H1 (cell line): ENCODE measurements around the gene SMIM38. TPM values are rescaled to one million over a fixed set of nuclear protein-coding genes. Genes with fewer than 3 reads are reported as not detected.

Source experiments
- CTCF ChIA-PET: fragments of 300-600 bp; sonication (Branson Sonifier 250); formaldehyde crosslinking; loops from one replicate; lab custom pipeline; 2021; ENCODE audit not compliant: partially characterized antibody; lab: Charles Lee
- POLR2A ChIA-PET: fragments of 300-600 bp; sonication (Branson Sonifier 250); formaldehyde crosslinking; loops from one replicate; lab custom pipeline; 2021; ENCODE audit warnings: inconsistent platforms; ENCODE audit not compliant: partially characterized antibody; lab: Charles Lee
- DNase-seq, 2 experiments: peaks; one replicate each; pipeline versions ENCODE4 v3.0.0 to v3.0.0-alpha.2; 2010 to 2022; ENCODE audit warnings: low spot score in 2 of 2, low read depth in 1 of 2, mixed read lengths in 1 of 2
- FAIRE-seq: peaks from 2 replicates; lab custom pipeline; 2011; peaks lifted over from hg19 to GRCh38; lab: Jason Lieb, UNC
- H2AFZ ChIP-seq: 2 replicates; pipeline ENCODE4 v1.8.1; 2012; ENCODE audit warnings: low read length, inconsistent platforms
- H2AK5ac ChIP-seq: 2 replicates; pipeline ENCODE4 v1.6.1; 2013; ENCODE audit warnings: low read depth, low read length
- H2BK120ac ChIP-seq: replicated peaks from 2 replicates; pipeline ENCODE3; 2013; ENCODE audit warnings: low read depth, low read length, inconsistent platforms
- H2BK12ac ChIP-seq: 2 replicates; pipeline ENCODE4 v1.6.1; 2013; ENCODE audit warnings: low read depth, low read length
- H2BK15ac ChIP-seq: 2 replicates; pipeline ENCODE4 v1.6.1; 2013; ENCODE audit warnings: low read length
- H2BK20ac ChIP-seq: 2 replicates; pipeline ENCODE4 v1.6.1; 2013; ENCODE audit warnings: low read length
- H2BK5ac ChIP-seq: 2 replicates; pipeline ENCODE4 v1.6.1; 2013; ENCODE audit warnings: low read depth, low read length
- H3K14ac ChIP-seq: 2 replicates; pipeline ENCODE4 v1.6.1; 2013; ENCODE audit warnings: inconsistent platforms; ENCODE audit not compliant: insufficient read length
- H3K18ac ChIP-seq: 2 replicates; pipeline ENCODE4 v1.6.1; 2013; ENCODE audit warnings: low read length; ENCODE audit errors: extremely low read depth
- H3K23ac ChIP-seq: 2 replicates; pipeline ENCODE4 v1.6.1; 2013; ENCODE audit warnings: inconsistent platforms; ENCODE audit not compliant: insufficient read length
- H3K23me2 ChIP-seq: 2 replicates; pipeline ENCODE4 v1.6.1; 2013; ENCODE audit warnings: low read depth, low read length
- H3K27ac ChIP-seq: 2 replicates; pipeline ENCODE4 v1.6.1; 2011; ENCODE audit warnings: low read depth, low read length, inconsistent platforms
- H3K27me3 ChIP-seq, 4 experiments: replicated peaks in 1 of 4; 1 replicate in 1 of 4; 2 replicates in 3 of 4; pipeline versions ENCODE4 v1.6.1 to v1.8.1; 2011 to 2013; ENCODE audit warnings: low read length in 3 of 4, mild to moderate bottlenecking in 3 of 4, inconsistent platforms in 2 of 4, mixed read lengths in 2 of 4, moderate library complexity in 1 of 4; ENCODE audit not compliant: control insufficient read depth in 3 of 4, insufficient read depth in 3 of 4; ENCODE audit errors: extremely low read depth in 1 of 4
- H3K36me3 ChIP-seq, 4 experiments: 2 replicates each; pipeline versions ENCODE4 v1.6.1 to v1.8.1; 2011 to 2013; ENCODE audit warnings: mild to moderate bottlenecking in 4 of 4, low read length in 3 of 4, moderate library complexity in 2 of 4, control low read depth in 1 of 4, inconsistent platforms in 1 of 4; ENCODE audit not compliant: insufficient read depth in 4 of 4, control insufficient read depth in 2 of 4
- H3K4ac ChIP-seq: replicated peaks from 2 replicates; pipeline ENCODE3; 2013; ENCODE audit warnings: low read length, low read depth, mixed read lengths, inconsistent platforms; ENCODE audit not compliant: insufficient read length
- H3K4me1 ChIP-seq, 4 experiments: replicated peaks in 1 of 4; 1 replicate in 1 of 4; 2 replicates in 3 of 4; pipeline versions ENCODE4 v1.6.1 to v1.8.1; 2011 to 2013; ENCODE audit warnings: low read length in 3 of 4, inconsistent platforms in 2 of 4, mixed read lengths in 1 of 4; ENCODE audit not compliant: insufficient read depth in 4 of 4, control insufficient read depth in 3 of 4
- H3K4me2 ChIP-seq, 2 experiments: 2 replicates each; pipeline versions ENCODE4 v1.6.1 to v1.8.1; 2011 to 2013; ENCODE audit warnings: low read depth in 2 of 2, low read length in 2 of 2, control low read depth in 1 of 2, inconsistent platforms in 1 of 2, mild to moderate bottlenecking in 1 of 2; ENCODE audit not compliant: insufficient read depth in 1 of 2
- H3K4me3 ChIP-seq, 4 experiments: fragments of 200-600, 300-600 bp in 1 of 4; sonication (generic), shearing (Covaris generic), sonication (Bioruptor Twin) in 1 of 4; 2 replicates each; pipeline versions ENCODE4 v1.5.1 to v1.8.1; 2011 to 2016; ENCODE audit warnings: low read length in 4 of 4, low read depth in 3 of 4, control low read depth in 2 of 4, inconsistent platforms in 2 of 4, mild to moderate bottlenecking in 2 of 4, mixed read lengths in 1 of 4, moderate library complexity in 1 of 4; ENCODE audit not compliant: insufficient read depth in 2 of 4; ENCODE audit errors: extremely low read depth in 1 of 4
- H3K56ac ChIP-seq: replicated peaks from 2 replicates; pipeline ENCODE3; 2013; ENCODE audit warnings: low read depth, mild to moderate bottlenecking, mixed read lengths, low read length, inconsistent platforms; ENCODE audit not compliant: insufficient read length
- H3K79me1 ChIP-seq: 2 replicates; pipeline ENCODE4 v1.6.1; 2013; ENCODE audit warnings: low read depth, low read length, control low read depth
- H3K79me2 ChIP-seq, 2 experiments: 2 replicates each; pipeline versions ENCODE4 v1.6.1 to v1.8.1; 2012 to 2013; ENCODE audit warnings: low read length in 2 of 2, mild to moderate bottlenecking in 2 of 2, inconsistent platforms in 1 of 2; ENCODE audit not compliant: insufficient read depth in 2 of 2, control insufficient read depth in 1 of 2
- H3K9ac ChIP-seq, 4 experiments: replicated peaks in 1 of 4; 1 replicate in 1 of 4; 2 replicates in 3 of 4; pipeline versions ENCODE4 v1.6.1 to v1.8.1; 2011 to 2013; ENCODE audit warnings: low read depth in 3 of 4, low read length in 3 of 4, control low read depth in 2 of 4, mild to moderate bottlenecking in 2 of 4, moderate library complexity in 2 of 4, inconsistent platforms in 1 of 4; ENCODE audit errors: extremely low read depth in 1 of 4
- H3K9me3 ChIP-seq, 2 experiments: 2 replicates each; pipeline versions ENCODE4 v1.6.1 to v1.8.1; 2012 to 2013; ENCODE audit warnings: mild to moderate bottlenecking in 2 of 2, moderate library complexity in 2 of 2, control low read depth in 1 of 2, inconsistent platforms in 1 of 2, low read depth in 1 of 2, low read length in 1 of 2, mixed read lengths in 1 of 2; ENCODE audit not compliant: insufficient read depth in 2 of 2
- H4K20me1 ChIP-seq, 2 experiments: replicated peaks in 1 of 2; 2 replicates each; pipeline versions ENCODE3 to v1.8.1; 2011 to 2013; ENCODE audit warnings: inconsistent platforms in 2 of 2, low read length in 2 of 2, mild to moderate bottlenecking in 1 of 2; ENCODE audit not compliant: insufficient read depth in 2 of 2, control insufficient read depth in 1 of 2
- H4K5ac ChIP-seq: 2 replicates; pipeline ENCODE4 v1.6.1; 2013; ENCODE audit warnings: low read length, low read depth, mixed read lengths, inconsistent platforms; ENCODE audit not compliant: insufficient read length
- H4K8ac ChIP-seq: 2 replicates; pipeline ENCODE4 v1.8.0; 2013; ENCODE audit warnings: mild to moderate bottlenecking, moderate library complexity, low read length, inconsistent platforms; ENCODE audit not compliant: insufficient read depth; ENCODE audit errors: extremely low read depth
- H4K91ac ChIP-seq: replicated peaks from 2 replicates; pipeline ENCODE3; 2013; ENCODE audit warnings: low read length, mixed read lengths, inconsistent platforms; ENCODE audit not compliant: insufficient read length
- EP300 ChIP-seq, 2 experiments: IDR thresholded peaks; 1 replicate in 1 of 2; 2 replicates in 1 of 2; pipeline ENCODE4 v1.6.1; 2011 to 2012; ENCODE audit warnings: low read depth in 2 of 2, low read length in 2 of 2, mild to moderate bottlenecking in 2 of 2, borderline replicate concordance in 1 of 2, inconsistent platforms in 1 of 2, moderate library complexity in 1 of 2
- FOSL1 ChIP-seq: IDR thresholded peaks from 2 replicates; pipeline ENCODE4 v1.6.1; 2011; ENCODE audit warnings: mild to moderate bottlenecking, low read depth, low read length, moderate library complexity; ENCODE audit not compliant: insufficient read depth
- HDAC2 ChIP-seq, 2 experiments: fragments of 300-600 bp in 1 of 2; sonication (generic) in 1 of 2; IDR thresholded peaks; 2 replicates each; pipeline ENCODE4 v1.6.1; 2011 to 2012; ENCODE audit warnings: low read depth in 2 of 2, low read length in 2 of 2, mild to moderate bottlenecking in 2 of 2, moderate library complexity in 2 of 2, borderline replicate concordance in 1 of 2, inconsistent platforms in 1 of 2
- HDAC6 ChIP-seq: IDR thresholded peaks from one replicate; pipeline ENCODE4 v1.7.1; 2012; ENCODE audit warnings: low read depth, mild to moderate bottlenecking, inconsistent platforms, low read length, moderate library complexity
- KDM1A ChIP-seq: fragments of 200-600, 300-600 bp; sonication (generic); IDR thresholded peaks from 2 replicates; pipeline ENCODE4 v1.7.1; 2016; ENCODE audit warnings: mild to moderate bottlenecking, low read length, borderline replicate concordance
- KDM5A ChIP-seq: fragments of 200-600 bp; IDR thresholded peaks from 2 replicates; pipeline ENCODE4 v1.7.1; 2012; ENCODE audit warnings: mild to moderate bottlenecking, low read length, inconsistent platforms, mixed read lengths
- NRF1 ChIP-seq: IDR thresholded peaks from 2 replicates; pipeline ENCODE4 v1.6.1; 2011; ENCODE audit warnings: mild to moderate bottlenecking, low read depth, low read length, improper control_type of control experiment
- SP2 ChIP-seq: IDR thresholded peaks from 2 replicates; pipeline ENCODE4 v1.6.1; 2012; ENCODE audit warnings: mild to moderate bottlenecking, low read length, inconsistent platforms
- SRF ChIP-seq: IDR thresholded peaks from 2 replicates; pipeline ENCODE4 v1.6.1; 2011; ENCODE audit warnings: mild to moderate bottlenecking, low read depth, low read length, moderate library complexity
- TCF12 ChIP-seq: IDR thresholded peaks from 2 replicates; pipeline ENCODE4 v1.6.1; 2011; ENCODE audit warnings: low read depth, mild to moderate bottlenecking, low read length
- WGBS, 2 experiments: shearing (Covaris generic) in 1 of 2; methylation state at CpG; one replicate each; pipeline versions ENCODE4 v1.1.6 to v1.1.7; 2013 to 2015; ENCODE audit warnings: low lambda C conversion rate in 2 of 2, mixed read lengths in 2 of 2, inconsistent platforms in 1 of 2, low coverage in 1 of 2, missing lambda C conversion rate in 1 of 2; ENCODE audit not compliant: insufficient replicate concordance in 2 of 2, insufficient coverage in 1 of 2, insufficient read length in 1 of 2; ENCODE audit errors: extremely low coverage in 1 of 2, missing lambda C conversion rate in 1 of 2; 5-methylcytosine and 5-hydroxymethylcytosine counted together
- polyA plus RNA-seq, 7 experiments: library from polyadenylated mRNA; depleted of rRNA in 3 of 7; stranded (reverse) in 5 of 7; unstranded in 2 of 7; fragments of >200 nt in 5 of 7; fragments of 200-250 nt in 2 of 7; gene quantifications; 1 replicate in 5 of 7; 2 replicates in 1 of 7; 4 replicates in 1 of 7; pipeline versions ENCODE4 v1.2.1 to v1.2.3, GENCODE V29; 2011 to 2013; ENCODE audit warnings: missing spikeins in 2 of 7, mixed read lengths in 2 of 7
- total RNA-seq: library from RNA; stranded (reverse); fragmentation: NEBNext Ultra II Directional; extraction: Animal tissue kit (Norgen Biotek cat#: 25700); gene quantifications from 2 replicates; pipeline ENCODE4 v1.2.1, GENCODE V29; 2021
- TF ChIP-seq, protein P1 (sequence below), 3 experiments: IDR thresholded peaks; 1 replicate in 2 of 3; 2 replicates in 1 of 3; pipeline versions ENCODE4 v1.5.1 to v1.6.1; 2011; ENCODE audit warnings: low read length in 3 of 3, mild to moderate bottlenecking in 3 of 3, inconsistent platforms in 2 of 3, low read depth in 1 of 3, moderate library complexity in 1 of 3; ENCODE audit not compliant: insufficient read depth in 1 of 3; ENCODE audit errors: control extremely low read depth in 1 of 3

Gene SMIM38
- total and polyA plus RNA-seq, 2 of the 8 experiments (the other 6 are each of a cell fraction or from before 2014, with no cell fraction given), result 0.17 to 0.20 TPM

DNA sequence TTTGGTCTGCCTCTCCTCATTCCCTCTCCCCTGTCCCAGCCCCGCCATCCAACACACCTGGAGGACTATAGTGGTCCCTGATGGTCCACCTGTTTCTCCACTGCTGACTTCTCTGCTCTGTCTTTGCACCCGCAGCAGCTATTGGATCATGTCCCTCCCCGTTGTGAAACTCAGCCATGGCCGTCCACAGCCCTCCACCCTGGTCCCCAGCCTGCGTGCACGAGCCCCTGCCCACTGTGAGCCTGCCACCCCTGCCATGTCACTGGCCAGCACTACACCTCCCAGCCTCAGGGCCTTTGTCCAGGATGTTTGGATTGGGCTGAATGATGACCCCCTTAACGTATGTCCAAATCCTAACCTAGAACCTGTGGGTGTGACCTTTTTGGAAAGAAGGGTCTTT lies 47.7 kb upstream of the SMIM38 start:
- 82% methylated on average over 5 of the region's 7 CpGs; no CpG with 5 or more reads in 1 of the 2 experiments for WGBS, 2 experiments
- no peak overlapping the region for H3K4me2 ChIP-seq
- ChIA-PET POLR2A (no interaction called here), CTCF (interaction anchor here (0.6 to 1.8 kb wide), 3 partner anchors 24 to 579 kb away, joined by 3 to 6 read pairs (median 6); no protein-coding TSS in a partner anchor)
- peaks cover 0 to 6% of the 10 kb centered on the region in 2 experiments for H4K20me1 ChIP-seq
- no peak overlapping the region for H2BK12ac ChIP-seq
- H3K23ac ChIP-seq, result no peak overlapping the region
- H3K4ac ChIP-seq, result no peak overlapping the region
- no peak overlapping the region for H2BK120ac ChIP-seq
- H3K27ac ChIP-seq, result no peak overlapping the region
- no peak overlapping the region for H4K5ac ChIP-seq
- H3K36me3 ChIP-seq, result no peaks in the 10 kb centered on the region
- H3K23me2 ChIP-seq, result peaks cover 8% of the 10 kb centered on the region; the same call in 1 of the 2 replicates
- H2AK5ac ChIP-seq, result no peak overlapping the region
- H3K14ac ChIP-seq, result no peak overlapping the region
- peaks cover 3 to 5% of the 10 kb centered on the region in 2 experiments; a peak in 1 of 4 replicates for H3K9me3 ChIP-seq
- H3K4me3 ChIP-seq, result no peak overlapping the region; a peak in 1 of 8 replicates
- H3K79me2 ChIP-seq, result no peaks in the 10 kb centered on the region
- DNase-seq (no peak), FAIRE-seq (no peak)
- no peak overlapping the region for H2AFZ ChIP-seq
- H3K9ac ChIP-seq, result no peak overlapping the region
- H4K91ac ChIP-seq, result no peak overlapping the region
- no peaks in the 10 kb centered on the region for H3K4me1 ChIP-seq
- no peak overlapping the region for H3K18ac ChIP-seq
- H4K8ac ChIP-seq, result no peak overlapping the region
- H2BK5ac ChIP-seq, result no peak overlapping the region
- no peaks in the 10 kb centered on the region for H3K79me1 ChIP-seq
- H2BK20ac ChIP-seq, result no peak overlapping the region
- no peak overlapping the region for H2BK15ac ChIP-seq
- no peak overlapping the region for H3K56ac ChIP-seq
- no peaks in the 10 kb centered on the region; a peak in 1 of 7 replicates for H3K27me3 ChIP-seq
- TF ChIP-seq FOSL1, result no peak
- no peak for TF ChIP-seq KDM1A
- no peak for TF ChIP-seq SRF
- TF ChIP-seq EP300 (IDR thresholded peaks at IDR 0.05; ENCODE audit: borderline replicate concordance in 1 of 2, low read depth in 2 of 2, low read length in 2 of 2), result no peak
- TF ChIP-seq SP2, result no peak
- no peak for TF ChIP-seq TCF12
- no peak for TF ChIP-seq NRF1
- TF ChIP-seq HDAC2 (IDR thresholded peaks at IDR 0.05; ENCODE audit: borderline replicate concordance in 1 of 2, low read depth in 2 of 2, low read length in 2 of 2), result no peak
- TF ChIP-seq, protein P1, sequence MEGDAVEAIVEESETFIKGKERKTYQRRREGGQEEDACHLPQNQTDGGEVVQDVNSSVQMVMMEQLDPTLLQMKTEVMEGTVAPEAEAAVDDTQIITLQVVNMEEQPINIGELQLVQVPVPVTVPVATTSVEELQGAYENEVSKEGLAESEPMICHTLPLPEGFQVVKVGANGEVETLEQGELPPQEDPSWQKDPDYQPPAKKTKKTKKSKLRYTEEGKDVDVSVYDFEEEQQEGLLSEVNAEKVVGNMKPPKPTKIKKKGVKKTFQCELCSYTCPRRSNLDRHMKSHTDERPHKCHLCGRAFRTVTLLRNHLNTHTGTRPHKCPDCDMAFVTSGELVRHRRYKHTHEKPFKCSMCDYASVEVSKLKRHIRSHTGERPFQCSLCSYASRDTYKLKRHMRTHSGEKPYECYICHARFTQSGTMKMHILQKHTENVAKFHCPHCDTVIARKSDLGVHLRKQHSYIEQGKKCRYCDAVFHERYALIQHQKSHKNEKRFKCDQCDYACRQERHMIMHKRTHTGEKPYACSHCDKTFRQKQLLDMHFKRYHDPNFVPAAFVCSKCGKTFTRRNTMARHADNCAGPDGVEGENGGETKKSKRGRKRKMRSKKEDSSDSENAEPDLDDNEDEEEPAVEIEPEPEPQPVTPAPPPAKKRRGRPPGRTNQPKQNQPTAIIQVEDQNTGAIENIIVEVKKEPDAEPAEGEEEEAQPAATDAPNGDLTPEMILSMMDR (IDR thresholded peaks at IDR 0.05; ENCODE audit: control extremely low read depth in 1 of 3, insufficient read depth in 1 of 3, low read depth in 1 of 3, low read length in 3 of 3), result no peak
- TF ChIP-seq KDM5A, result no peak
- no peak for TF ChIP-seq HDAC6
